Suppressor macrophage treated with lipopolysaccharide for 4 hours (primary cell): ENCODE measurements around the gene SEPTIN5.

Experiments
- DNase-seq: peaks from one replicate; pipeline ENCODE4 v3.0.0-alpha.2; 2020

SEPTIN5 gene

GRCh38 chr22:19751497-19752245, 37.4 kb downstream of the SEPTIN5 start:
- no peak for DNase-seq

- DNase-seq = no peak
Observed at GRCh38 chr22:19753090-19753842, 39.0 kb downstream of the SEPTIN5 start.

GRCh38 chr22:19753996-19754700, 39.8 kb downstream of the SEPTIN5 start:
- DNase-seq = no peak

GRCh38 chr22:19754701-19755144, 40.4 kb downstream of the SEPTIN5 start:
- DNase-seq = no peak

GRCh38 chr22:19755145-19755710, 40.9 kb downstream of the SEPTIN5 start:
- no peak for DNase-seq

GRCh38 chr22:19755722-19756287, 41.5 kb downstream of the SEPTIN5 start:
- DNase-seq = no peak

- DNase-seq = no peak
Observed at GRCh38 chr22:19756288-19757128, 42.2 kb downstream of the SEPTIN5 start.

GRCh38 chr22:19757140-19757984, 43.1 kb downstream of the SEPTIN5 start:
- DNase-seq = peak; percentile 61

GRCh38 chr22:19757985-19758895, 43.9 kb downstream of the SEPTIN5 start:
- DNase-seq = no peak

- DNase-seq = no peak
Observed at GRCh38 chr22:19758896-19759426, 44.7 kb downstream of the SEPTIN5 start.

GRCh38 chr22:19759427-19760057, 45.2 kb downstream of the SEPTIN5 start:
- no peak for DNase-seq

- DNase-seq = no peak
Observed at GRCh38 chr22:19760058-19760950, 46.0 kb downstream of the SEPTIN5 start, which contains the start of gene TBX1. Gene TBX1, plus strand, starts transcription at chr22:19760778. Its CDS starts 66 bp downstream, at chr22:19760844.

GRCh38 chr22:19760951-19761724, 46.8 kb downstream of the SEPTIN5 start:
- DNase-seq = no peak

GRCh38 chr22:19761725-19762567, 47.6 kb downstream of the SEPTIN5 start:
- no peak for DNase-seq

- DNase-seq = no peak
Observed at GRCh38 chr22:19762568-19763457, 48.5 kb downstream of the SEPTIN5 start.
